Left ventricle myocardium inferior (tissue), 1 donor: ENCODE measurements around the gene C11orf86. TPM values are rescaled to one million over a fixed set of nuclear protein-coding genes. Genes with fewer than 3 reads are reported as not detected.

Experiments used
- DNase-seq: peaks from one replicate; pipeline ENCODE4 v3.0.0-alpha.2; 2020
- H3K27ac ChIP-seq: fragments of 200-600 bp; replicated peaks from 2 replicates; pipeline ENCODE4 v1.8.0; 2021
- H3K27me3 ChIP-seq: fragments of 200-600 bp; 2 replicates; pipeline ENCODE4 v1.8.0; 2021; ENCODE audit warnings: low read depth
- H3K36me3 ChIP-seq: fragments of 200-600 bp; 2 replicates; pipeline ENCODE4 v1.8.0; 2021
- H3K4me1 ChIP-seq: fragments of 200-600 bp; 2 replicates; pipeline ENCODE4 v1.8.0; 2021
- H3K4me3 ChIP-seq: fragments of 200-600 bp; 2 replicates; pipeline ENCODE4 v1.8.0; 2021; ENCODE audit warnings: mild to moderate bottlenecking, moderate library complexity
- H3K9me3 ChIP-seq: fragments of 200-600 bp; replicated peaks from 2 replicates; pipeline ENCODE4 v1.8.0; 2021
- intact Hi-C: fragments of 100-400 bp; cut with micrococcal nuclease; formaldehyde crosslinking; loops from one replicate; pipeline ENCODE4 v1.11.0; 2022
- total RNA-seq: library from RNA; stranded (reverse); fragmentation: NEBNext Ultra II Directional; extraction: Animal tissue kit (Norgen Biotek cat#: 25700); gene quantifications from one replicate; pipeline ENCODE4 v1.2.1, GENCODE V29; 2021
- TF ChIP-seq, protein P1 (sequence below): fragments of 200-600 bp; IDR thresholded peaks from 2 replicates; pipeline ENCODE4 v1.8.0; 2021; ENCODE audit warnings: antibody characterized with exemption, mild to moderate bottlenecking, borderline replicate concordance
- donor health status: DM: no; HTN: yes; CAD: no; lungs with severe emphysema.

C11orf86 gene
- total RNA-seq, 1 donor from 2014 or later, result not detected

DNA sequence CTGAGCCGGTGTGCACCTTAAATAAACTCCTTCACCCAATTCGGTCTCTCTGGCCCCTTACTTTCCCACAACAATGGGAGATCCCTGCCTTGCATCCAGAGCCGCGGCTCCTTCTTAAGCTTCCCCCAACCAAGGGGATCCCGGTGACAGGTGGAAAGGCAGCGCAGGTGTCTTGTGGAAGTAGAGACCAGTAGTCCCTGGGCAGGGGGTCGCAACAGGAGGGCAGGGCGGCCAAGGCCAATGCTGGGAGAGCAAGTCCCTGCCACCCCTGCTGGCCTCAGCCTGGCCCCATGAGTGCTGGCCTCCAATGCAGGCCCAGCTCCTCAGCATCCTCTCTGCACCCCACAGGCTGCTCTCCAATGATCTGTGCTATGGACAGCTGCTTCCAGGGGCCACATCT lies 39.9 kb downstream of the C11orf86 start:
- peaks cover 10% of the 10 kb centered on the region for H3K27me3 ChIP-seq
- no peak overlapping the region for H3K27ac ChIP-seq
- H3K4me3 ChIP-seq, result no peak overlapping the region
- intact Hi-C loops, result no loop called here
- DNase-seq, result no peak
- no peaks in the 10 kb centered on the region for H3K9me3 ChIP-seq
- H3K36me3 ChIP-seq, result no peaks in the 10 kb centered on the region
- TF ChIP-seq, protein P1, sequence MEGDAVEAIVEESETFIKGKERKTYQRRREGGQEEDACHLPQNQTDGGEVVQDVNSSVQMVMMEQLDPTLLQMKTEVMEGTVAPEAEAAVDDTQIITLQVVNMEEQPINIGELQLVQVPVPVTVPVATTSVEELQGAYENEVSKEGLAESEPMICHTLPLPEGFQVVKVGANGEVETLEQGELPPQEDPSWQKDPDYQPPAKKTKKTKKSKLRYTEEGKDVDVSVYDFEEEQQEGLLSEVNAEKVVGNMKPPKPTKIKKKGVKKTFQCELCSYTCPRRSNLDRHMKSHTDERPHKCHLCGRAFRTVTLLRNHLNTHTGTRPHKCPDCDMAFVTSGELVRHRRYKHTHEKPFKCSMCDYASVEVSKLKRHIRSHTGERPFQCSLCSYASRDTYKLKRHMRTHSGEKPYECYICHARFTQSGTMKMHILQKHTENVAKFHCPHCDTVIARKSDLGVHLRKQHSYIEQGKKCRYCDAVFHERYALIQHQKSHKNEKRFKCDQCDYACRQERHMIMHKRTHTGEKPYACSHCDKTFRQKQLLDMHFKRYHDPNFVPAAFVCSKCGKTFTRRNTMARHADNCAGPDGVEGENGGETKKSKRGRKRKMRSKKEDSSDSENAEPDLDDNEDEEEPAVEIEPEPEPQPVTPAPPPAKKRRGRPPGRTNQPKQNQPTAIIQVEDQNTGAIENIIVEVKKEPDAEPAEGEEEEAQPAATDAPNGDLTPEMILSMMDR, result no peak
- H3K4me1 ChIP-seq, result no peaks in the 10 kb centered on the region

DNA sequence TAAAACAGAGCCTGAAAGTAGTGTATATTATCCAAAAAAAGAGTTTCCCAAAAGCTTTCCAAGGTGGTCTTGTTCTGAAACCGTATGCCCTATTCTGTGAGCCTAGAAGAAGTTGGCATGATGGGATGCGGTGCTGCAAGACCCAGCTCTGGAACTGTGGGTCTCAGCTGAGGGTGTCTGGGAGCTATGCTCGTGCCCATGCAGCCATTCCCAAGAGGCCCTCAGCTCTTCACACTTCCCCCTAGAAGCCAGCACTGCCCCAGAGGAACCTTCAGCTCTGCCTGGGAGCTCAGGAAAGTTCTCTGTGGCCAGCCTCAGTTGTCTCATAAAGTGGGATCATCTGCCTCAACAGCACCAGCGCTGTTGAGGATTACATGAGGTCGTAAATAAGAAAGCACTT lies 41.4 kb downstream of the C11orf86 start:
- Histone ChIP-seq H3K36me3 (no peaks in the 10 kb centered on the region), H3K27me3 (peaks cover 10% of the 10 kb centered on the region), H3K4me3 (no peak overlapping the region), H3K4me1 (no peaks in the 10 kb centered on the region), H3K27ac (no peak overlapping the region), H3K9me3 (no peaks in the 10 kb centered on the region)
- TF ChIP-seq, protein P1, result no peak
- DNase-seq, result no peak
- intact Hi-C loops, result no loop called here

DNA sequence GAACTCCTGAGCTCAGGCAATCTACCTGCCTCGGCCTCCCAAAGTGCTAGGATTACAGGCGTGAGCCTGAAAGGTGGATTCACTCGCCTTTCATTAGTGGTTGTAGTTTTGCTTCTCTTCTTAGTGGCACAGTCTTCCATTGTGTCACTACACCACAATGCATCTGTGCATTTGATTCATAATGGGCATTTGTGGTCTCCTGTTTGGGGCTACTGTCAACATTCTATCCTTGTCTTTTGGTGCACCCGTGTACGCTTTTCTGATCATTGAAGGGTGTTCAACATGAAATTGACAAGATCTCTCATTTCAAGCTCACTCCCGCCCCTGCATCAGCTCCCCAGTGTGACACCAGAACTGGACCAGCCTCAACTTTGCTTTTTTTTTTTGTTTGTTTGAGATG lies 45.8 kb downstream of the C11orf86 start:
- intact Hi-C loops, result no loop called here
- no peaks in the 10 kb centered on the region for H3K36me3 ChIP-seq
- no peak for DNase-seq
- H3K4me3 ChIP-seq, result no peak overlapping the region
- H3K27ac ChIP-seq, result no peak overlapping the region
- no peaks in the 10 kb centered on the region for H3K9me3 ChIP-seq
- TF ChIP-seq, protein P1, result no peak
- peaks cover 42% of the 10 kb centered on the region for H3K27me3 ChIP-seq
- peaks cover 19% of the 10 kb centered on the region for H3K4me1 ChIP-seq

DNA sequence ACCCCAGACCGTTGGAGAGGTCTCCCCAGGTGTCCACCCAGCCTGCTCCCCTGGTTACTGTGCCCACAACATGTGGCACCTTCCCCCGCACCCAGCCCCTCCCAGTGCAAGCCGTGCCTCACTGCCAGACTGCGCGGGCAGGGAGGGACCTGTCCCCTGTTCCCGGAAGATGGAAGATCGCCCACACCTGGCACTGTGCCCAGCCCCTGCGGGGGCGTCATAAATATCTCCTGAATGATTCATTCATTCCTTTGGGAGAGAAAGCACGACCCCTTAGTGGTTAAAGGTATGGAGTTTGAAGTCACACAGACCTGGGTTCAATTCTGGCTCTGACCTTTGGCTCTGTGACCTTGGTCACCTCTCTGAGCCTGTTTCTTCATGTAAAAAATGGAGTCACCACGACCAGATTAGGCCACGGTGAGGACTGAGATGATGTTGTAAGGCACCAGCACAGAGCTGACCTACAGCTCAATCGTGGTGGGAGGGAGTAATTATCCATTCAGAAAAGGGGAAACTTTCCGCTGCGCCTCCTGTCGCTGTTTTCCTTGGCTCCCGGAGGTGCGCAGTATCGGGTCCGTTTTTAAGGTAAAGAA lies 47.3 kb downstream of the C11orf86 start:
- peak overlapping the region; percentile 64 for H3K4me3 ChIP-seq
- intact Hi-C loops, result no loop called here
- H3K27me3 ChIP-seq, result peaks cover 43% of the 10 kb centered on the region
- H3K4me1 ChIP-seq, result peaks cover 19% of the 10 kb centered on the region
- H3K27ac ChIP-seq, result no peak overlapping the region
- no peaks in the 10 kb centered on the region for H3K36me3 ChIP-seq
- TF ChIP-seq, protein P1, result no peak
- no peaks in the 10 kb centered on the region for H3K9me3 ChIP-seq
- no peak for DNase-seq

DNA sequence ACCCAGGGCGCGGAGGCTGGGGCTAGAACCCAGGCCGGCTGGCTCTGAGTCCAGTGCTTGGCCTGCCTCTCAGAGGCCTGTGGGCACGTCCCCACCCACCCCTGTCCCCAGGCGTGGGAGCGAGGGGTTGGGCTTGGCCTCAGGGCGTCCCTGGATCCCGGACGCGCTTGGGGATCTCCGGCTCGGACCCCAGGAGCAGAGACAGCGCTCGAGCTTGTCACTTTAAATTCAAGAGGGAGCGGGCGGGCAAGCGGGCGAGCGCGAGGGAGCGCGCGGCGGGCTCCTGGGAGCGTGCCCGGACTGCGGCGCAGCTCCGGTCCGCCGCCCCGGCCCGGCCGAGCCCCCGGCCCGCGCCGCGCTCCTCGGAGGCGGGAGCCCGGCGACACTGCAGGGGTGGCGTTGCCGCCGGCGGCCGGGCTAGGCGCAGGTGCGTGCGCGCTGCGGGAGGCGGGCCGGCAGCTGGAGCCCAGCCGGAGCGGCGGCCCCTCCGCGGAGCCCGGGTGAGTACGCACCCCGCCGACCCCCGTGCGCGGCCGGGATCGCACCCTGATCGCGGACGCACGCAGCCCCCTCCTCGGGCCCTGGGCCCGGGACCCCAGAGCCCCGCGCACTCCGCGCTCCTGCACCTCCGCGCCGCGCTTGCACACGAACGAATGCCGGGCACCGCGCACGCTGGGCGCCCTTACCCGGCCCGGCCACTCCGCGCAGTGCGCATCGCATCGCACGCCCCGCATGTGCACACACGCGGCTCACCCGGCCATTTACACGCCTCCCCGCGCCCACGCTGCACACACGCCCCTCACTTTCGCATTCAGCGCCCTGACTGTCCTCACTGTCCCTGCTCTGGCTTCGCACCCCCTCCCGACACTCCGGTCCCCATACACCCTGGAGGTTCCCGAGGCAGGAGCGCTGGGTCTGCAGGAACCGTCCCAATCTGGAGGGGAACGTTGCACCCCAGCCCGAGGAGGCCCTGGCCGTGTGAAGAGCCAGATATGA lies 48.2 kb downstream of the C11orf86 start, which contains the start of gene SYT12:
TSS of gene SYT12 (plus strand) at position 174 of the 996 bp plus-strand sequence. CDS start 7,011 bp downstream, outside the sequence.
- H3K9me3 ChIP-seq, result no peaks in the 10 kb centered on the region
- H3K27me3 ChIP-seq, result peaks cover 43% of the 10 kb centered on the region
- peak within 1 kb of the TSS; percentile 64 for H3K4me3 ChIP-seq
- TF ChIP-seq, protein P1, result no peak
- intact Hi-C loops, result no loop called here
- H3K36me3 ChIP-seq, result no peaks in the 10 kb centered on the region
- peaks cover 19% of the 10 kb centered on the region for H3K4me1 ChIP-seq
- no peak within 1 kb of the TSS for H3K27ac ChIP-seq
- DNase-seq, result no peak
